GM18909 (cell line): Measurements from ENCODE around the gene SHBG.
"Not testable (repeated sequence)": the region's sequence is repeated elsewhere in the genome, so short reads cannot be mapped to it uniquely, and the experiment has no call there.

Source experiments
- ATAC-seq: cut with Tn5 transposase; IDR thresholded peaks from one replicate; pipeline ENCODE4 v1.9.1; 2021; ENCODE audit warnings: mild to moderate bottlenecking; ENCODE audit not compliant: unreplicated experiment, poor library complexity

The SHBG gene

DNA sequence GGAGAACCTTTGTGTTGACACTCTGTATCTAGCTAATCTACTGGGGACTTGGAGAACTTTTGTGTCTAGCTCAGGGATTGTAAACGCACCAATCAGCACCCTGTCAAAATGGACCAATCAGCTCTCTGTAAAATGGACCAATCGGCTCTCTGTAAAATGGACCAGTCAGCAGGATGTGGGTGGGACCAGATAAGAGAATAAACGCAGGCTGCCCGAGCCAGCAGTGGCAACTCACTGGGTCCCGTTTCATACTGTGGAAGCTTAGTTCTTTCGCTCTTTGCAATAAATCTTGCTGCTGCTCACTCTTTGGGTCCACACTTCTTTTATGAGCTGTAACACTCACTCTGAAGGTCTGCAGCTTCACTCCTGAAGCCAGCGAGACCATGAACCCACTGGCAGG is 11.7 kb downstream of the SHBG start:
- not testable (repeated sequence) for ATAC-seq

DNA sequence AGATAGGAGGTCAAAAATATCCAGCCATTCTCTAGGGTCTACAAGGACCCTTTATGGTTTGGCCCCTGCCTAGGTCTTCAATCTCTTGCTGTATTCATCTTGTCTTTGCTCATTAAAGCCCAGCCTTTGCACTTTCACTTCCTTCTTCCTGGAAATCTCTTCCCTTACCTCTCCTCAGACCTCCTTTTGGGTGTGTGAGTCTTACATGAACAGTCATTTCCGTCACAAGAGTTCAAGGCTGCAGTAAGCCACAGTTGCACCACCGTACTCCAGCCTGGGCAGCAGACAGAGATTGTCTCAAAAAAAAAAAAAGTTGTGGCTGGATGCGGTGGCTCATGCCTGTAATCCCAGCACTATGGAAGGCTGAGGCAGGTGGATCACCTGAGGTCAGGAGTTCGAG is 14.8 kb downstream of the SHBG start:
- no peak for ATAC-seq

GRCh38 chr17:7646457-7646856 is 16.5 kb downstream of the SHBG start:
- no peak for ATAC-seq

- ATAC-seq: no peak
Measured at GRCh38 chr17:7647018-7647417, 17.1 kb downstream of the SHBG start.

DNA sequence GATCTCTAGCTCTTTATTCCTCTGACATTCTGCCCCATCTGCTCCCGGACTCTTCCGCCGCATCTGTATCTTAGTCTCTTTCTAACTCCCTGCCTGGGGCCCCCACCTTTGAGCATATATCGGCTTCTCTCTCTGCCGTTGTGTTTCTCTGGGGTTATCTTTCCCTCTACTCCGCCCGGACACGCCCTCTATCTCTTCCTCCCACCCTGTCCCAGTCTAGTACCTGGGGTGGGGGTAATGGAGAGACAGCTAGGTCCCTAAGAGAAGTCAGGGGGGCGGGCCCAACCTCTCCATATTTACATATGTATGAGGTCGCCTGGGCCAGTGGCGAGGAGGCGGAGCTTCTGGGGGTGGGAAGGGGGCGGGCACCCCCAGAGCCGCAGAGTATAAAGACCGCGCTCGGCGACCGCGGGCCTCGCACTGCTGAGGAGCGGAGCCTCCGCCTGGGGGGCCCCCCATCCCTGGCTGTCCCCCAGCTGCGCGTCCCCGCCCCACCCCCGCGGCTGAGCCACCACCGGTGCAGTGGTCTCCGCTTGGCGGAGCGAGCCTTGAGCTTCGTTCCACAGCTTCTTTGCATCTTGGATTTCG is 20.7 kb downstream of the SHBG start, which contains the start of gene ATP1B2:
Gene ATP1B2, plus strand, starts transcription at position 418 of the 588 bp plus-strand sequence. CDS start 593 bp downstream, outside the sequence.
- no peak for ATAC-seq

DNA sequence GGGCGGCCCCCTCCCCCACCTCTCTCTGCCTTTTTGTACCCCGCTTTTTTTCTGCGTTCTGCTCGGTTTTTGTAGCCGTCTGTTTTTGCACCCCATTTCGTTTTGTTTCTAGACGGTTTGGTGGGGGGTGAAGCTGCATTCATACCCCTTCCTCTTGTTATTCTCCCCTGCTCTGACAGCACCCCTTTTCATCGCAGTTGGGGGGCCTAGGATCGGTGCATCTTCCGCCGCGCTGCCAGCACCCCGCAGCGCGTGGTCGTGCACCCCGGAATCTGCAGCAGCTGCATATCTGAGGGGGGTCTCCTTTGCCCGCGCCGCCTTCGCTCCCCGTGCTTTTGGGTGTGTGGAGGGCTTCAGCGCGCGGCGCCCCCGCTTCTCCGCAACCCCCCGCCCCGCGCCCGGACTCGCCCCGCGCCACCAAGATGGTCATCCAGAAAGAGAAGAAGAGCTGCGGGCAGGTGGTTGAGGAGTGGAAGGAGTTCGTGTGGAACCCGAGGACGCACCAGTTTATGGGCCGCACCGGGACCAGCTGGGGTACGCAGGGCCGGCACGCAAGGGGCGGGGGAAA is 21.2 kb downstream of the SHBG start:
- ATAC-seq: no peak

DNA sequence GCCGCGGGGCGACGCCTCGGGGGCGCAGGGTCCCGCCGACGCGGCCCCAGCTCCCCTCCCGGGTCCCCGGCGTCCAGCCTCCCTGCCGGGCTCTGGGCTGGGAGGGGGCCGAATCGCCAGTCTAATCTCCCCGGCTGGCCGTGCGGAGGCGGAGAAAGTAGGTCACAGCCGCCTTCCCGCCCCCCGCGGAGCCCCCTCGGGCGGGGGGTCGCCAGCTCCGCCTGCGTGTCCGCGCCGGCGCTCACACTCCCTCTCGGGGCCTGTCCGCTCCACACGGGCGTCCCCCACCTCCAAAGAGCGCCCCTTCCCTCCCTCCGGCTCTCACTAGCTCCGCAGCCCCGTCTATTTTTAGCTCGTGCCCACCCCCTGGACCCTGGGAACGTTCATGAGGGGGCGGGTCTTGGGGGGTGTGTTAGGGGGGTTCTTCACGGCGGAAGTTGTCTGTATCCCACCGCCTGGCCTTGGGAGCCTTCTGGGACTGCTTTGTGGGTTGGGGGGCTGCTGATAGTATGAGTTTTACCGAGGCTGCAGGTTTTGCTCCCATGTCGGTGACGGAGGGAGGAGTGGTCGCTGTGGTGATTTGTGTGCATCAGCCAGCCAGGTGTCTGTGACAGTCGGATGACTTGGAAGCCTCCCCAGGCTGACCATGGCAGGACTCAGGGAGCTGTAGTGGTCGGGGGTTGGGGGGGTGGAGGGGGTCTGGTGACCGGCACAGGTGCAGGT is 21.9 kb downstream of the SHBG start:
- ATAC-seq: no peak

DNA sequence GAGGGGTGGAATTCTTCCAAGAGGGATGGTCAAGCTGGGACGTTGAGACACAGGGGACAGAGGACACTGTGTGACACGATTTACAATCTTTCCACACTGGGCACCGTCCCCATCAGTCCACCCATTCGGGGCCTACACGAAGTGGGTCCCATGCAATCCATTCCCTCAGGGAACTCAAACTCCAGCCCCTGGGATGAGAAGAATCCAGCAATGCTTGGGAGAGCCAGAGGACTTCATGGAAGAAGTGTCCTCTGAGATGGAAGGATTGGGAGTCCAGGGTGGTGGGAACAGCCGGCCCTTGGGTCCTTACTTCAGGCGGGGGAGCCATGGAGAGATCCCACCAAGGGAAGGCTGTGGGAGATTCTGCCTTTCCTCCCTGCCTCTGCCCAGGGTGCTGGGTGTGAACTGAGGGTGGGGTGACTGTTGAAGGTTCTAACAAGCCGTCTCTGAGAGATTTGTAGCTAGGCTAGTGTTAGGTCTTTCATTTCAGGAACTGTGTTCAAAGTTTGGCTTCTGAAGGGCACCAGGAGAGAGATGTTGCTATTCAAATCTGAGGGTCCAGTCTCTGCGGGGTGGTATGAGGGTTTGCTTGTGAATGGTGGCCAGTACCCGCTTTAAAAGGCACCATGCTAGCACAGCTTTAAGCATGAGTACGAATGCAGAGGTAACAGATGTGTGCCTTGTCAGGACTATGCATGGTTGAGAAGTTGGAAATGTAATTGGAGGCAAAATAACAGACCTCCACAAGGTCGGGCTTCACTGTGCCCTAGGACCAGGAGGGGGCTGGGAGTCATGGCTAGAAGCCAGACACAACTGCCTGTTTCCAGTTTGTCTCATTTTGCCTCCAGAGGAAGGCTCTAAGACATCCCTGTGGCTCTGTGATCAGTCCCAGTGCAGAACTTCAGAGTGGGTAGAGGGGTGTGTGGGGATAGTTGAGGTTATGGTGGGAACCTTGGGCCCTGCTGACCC is 22.7 kb downstream of the SHBG start:
- ATAC-seq: no peak

DNA sequence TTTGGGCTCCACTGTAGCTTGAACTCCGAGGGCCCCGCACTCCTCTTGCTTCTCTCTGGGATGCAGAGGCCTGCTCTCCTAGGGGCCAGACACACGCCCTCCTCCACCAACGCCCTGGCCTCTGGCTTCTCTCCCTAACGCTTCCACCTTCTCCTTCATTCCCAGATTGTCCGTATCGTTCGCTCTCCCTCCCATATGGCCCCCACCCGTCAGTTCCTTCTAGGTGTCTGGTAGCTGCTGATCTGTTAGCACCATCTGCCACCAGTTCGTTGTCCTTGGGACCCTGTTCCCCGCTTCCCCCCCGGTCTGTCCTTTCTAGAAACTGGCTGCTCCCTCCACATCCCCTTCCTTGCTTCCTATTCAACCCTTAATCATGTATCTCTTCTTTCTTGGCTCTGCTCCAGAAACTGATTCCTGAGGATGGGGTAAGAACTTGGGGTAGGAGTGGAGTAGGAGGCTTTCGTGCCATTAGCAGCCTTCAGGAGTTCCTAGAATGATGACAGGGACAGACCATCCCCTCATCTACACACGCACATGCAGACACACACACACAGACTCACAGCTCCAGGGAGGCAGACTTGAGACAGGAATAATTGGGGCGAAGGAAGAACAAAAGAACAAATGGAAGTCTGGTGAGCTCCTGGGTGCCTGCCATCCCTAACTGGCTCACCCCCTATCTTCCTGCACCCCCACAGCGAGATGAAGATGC is 25.1 kb downstream of the SHBG start:
- ATAC-seq: no peak

- ATAC-seq: no peak
Measured at GRCh38 chr17:7655541-7655840, 25.6 kb downstream of the SHBG start.

DNA sequence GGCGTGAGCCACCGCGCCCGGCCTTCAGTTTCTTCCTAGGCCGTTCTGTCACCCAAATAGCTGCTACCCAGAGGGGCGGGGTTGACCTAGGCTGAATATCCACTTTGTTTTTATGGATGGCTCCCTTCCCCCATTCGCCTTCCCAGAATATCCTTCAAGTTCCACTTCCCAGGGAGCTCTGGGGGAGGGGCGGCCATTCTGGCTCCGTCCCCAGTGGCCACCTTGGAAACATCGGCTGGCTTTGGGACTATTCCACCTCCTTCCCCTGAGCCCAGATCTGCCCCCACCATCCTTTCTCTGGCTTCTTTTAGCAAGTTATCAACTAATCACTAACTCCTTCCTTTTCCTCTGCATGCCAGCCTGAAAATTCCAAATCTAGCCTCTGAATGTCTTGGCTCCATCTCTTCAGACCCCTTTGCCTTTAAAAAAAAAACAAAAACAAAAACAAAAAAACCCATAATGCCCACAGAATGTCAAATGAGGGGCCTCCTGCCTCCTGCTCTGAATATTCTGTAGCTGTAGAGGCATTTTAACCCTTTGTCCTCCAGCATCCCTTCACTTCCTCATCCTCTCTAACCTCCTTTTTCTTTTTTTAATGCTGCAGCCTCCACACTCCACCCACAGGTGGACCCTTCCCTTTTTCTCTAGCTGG is 27.1 kb downstream of the SHBG start:
- no peak for ATAC-seq

- ATAC-seq: no peak
Measured at GRCh38 chr17:7667656-7668406, 37.9 kb downstream of the SHBG start.

DNA sequence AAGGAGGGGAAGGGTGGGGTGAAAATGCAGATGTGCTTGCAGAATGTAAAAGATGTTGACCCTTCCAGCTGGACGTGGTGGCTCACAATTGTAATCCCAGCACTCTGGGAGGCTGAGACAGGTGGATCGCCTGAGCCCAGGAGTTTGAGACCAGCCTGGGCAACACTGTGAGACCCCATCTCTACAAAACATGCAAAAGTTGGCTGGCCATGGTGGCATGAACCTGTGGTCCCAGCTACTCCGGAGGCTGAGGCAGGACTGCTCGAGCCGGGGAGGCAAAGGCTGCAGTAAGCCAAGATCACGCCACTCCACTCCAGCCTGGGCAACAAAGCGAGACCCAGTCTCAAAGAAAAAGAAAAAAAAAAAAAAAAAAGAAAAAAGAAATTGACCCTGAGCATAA is 38.5 kb downstream of the SHBG start:
- ATAC-seq: no peak

GRCh38 chr17:7673239-7673638 is 43.3 kb downstream of the SHBG start:
- no peak for ATAC-seq

DNA sequence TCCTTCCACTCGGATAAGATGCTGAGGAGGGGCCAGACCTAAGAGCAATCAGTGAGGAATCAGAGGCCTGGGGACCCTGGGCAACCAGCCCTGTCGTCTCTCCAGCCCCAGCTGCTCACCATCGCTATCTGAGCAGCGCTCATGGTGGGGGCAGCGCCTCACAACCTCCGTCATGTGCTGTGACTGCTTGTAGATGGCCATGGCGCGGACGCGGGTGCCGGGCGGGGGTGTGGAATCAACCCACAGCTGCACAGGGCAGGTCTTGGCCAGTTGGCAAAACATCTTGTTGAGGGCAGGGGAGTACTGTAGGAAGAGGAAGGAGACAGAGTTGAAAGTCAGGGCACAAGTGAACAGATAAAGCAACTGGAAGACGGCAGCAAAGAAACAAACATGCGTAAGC is 45.0 kb downstream of the SHBG start:
- ATAC-seq: no peak

- no peak for ATAC-seq
Measured at GRCh38 chr17:7676533-7676932, 46.6 kb downstream of the SHBG start.

DNA sequence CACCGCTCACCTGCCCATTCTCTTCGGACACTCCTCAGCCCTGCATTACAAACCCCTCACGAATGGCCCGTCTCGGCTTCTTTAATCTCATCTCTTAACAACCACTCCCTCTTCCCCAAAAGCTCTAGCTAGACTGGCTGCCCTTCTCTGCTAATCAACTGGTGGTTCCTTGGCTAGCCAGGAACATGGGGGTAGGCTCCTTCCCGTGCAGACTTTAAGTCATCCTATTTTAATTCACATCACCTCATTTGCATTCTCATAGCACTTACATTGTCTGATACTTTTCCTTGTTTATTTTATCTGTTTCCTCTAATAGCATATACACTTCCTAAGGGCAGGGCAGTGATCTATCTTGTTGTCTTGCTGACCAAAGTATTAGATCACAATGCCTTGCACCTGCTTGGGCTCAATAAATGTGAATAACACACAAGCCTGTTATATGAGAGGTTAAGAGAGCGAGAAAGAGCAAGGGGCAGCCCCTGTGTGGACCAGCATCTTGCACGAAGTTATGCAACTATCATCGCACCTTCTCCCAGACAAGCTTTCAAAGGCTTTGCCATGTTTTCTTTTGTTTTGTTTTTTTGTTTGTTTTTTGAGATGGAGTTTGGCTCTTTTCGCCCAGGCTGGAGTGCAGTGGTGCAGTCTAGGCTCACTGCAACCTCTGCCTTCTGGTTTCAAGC is 47.6 kb downstream of the SHBG start:
- no peak for ATAC-seq
